Spleen (tissue), 11 donors: ENCODE data around the gene CEP128. TPM values are rescaled to one million over a fixed set of nuclear protein-coding genes. Genes with fewer than 3 reads are reported as not detected.

Experiments used
- DNase-seq: peaks from one replicate; pipeline ENCODE4 v3.0.0-alpha.2; 2020
- H3K27ac ChIP-seq, 8 donors: fragments of 200-600 bp; sonication (generic) in 7 of 8; 1 replicate in 4 of 8; 2 replicates in 4 of 8; pipeline versions ENCODE4 v1.5.0 to v1.8.0; 2016 to 2021; ENCODE audit warnings: inconsistent platforms in 4 of 8, mild to moderate bottlenecking in 4 of 8, moderate library complexity in 1 of 8
- H3K27me3 ChIP-seq, 7 donors: fragments of 200-600 bp; sonication (generic) in 6 of 7; replicated peaks in 1 of 7; 1 replicate in 4 of 7; 2 replicates in 3 of 7; pipeline versions ENCODE4 v1.5.0 to v1.8.0; 2016 to 2021; ENCODE audit warnings: inconsistent platforms in 3 of 7, mild to moderate bottlenecking in 1 of 7
- H3K36me3 ChIP-seq, 6 donors: fragments of 200-600 bp; sonication (generic) in 5 of 6; 1 replicate in 4 of 6; 2 replicates in 2 of 6; pipeline versions ENCODE4 v1.5.0 to v1.8.0; 2016 to 2021; ENCODE audit warnings: inconsistent platforms in 2 of 6
- H3K4me1 ChIP-seq, 6 donors: fragments of 200-600 bp; sonication (generic) in 5 of 6; 1 replicate in 3 of 6; 2 replicates in 3 of 6; pipeline versions ENCODE4 v1.5.0 to v1.8.0; 2016 to 2021; ENCODE audit warnings: inconsistent platforms in 3 of 6
- H3K4me3 ChIP-seq, 8 donors: fragments of 200-600 bp; sonication (generic) in 7 of 8; 1 replicate in 4 of 8; 2 replicates in 4 of 8; pipeline versions ENCODE4 v1.5.0 to v1.8.0; 2016 to 2021; ENCODE audit warnings: inconsistent platforms in 4 of 8, mild to moderate bottlenecking in 4 of 8, moderate library complexity in 2 of 8
- H3K9me3 ChIP-seq, 8 donors: fragments of 200-600 bp; sonication (generic) in 7 of 8; 1 replicate in 4 of 8; 2 replicates in 4 of 8; pipeline versions ENCODE4 v1.5.0 to v1.8.0; 2016 to 2021; ENCODE audit warnings: inconsistent platforms in 4 of 8
- CTCF ChIP-seq, 11 experiments: fragments of 200-600 bp in 7 of 11; fragments of 450-650 bp in 4 of 11; sonication (generic) in 4 of 11; IDR thresholded peaks in 8 of 11; conservative IDR thresholded peaks in 3 of 11; 1 replicate in 7 of 11; 2 replicates in 4 of 11; pipeline versions ENCODE4 v1.4.0 to v1.8.0; 2016 to 2021; ENCODE audit warnings: antibody characterized with exemption in 11 of 11, inconsistent platforms in 4 of 11, mild to moderate bottlenecking in 1 of 11
- POLR2A ChIP-seq, 3 donors: fragments of 450-650 bp; IDR thresholded peaks; one replicate each; pipeline ENCODE4 v1.5.1; 2017; ENCODE audit warnings: antibody characterized with exemption in 3 of 3, mild to moderate bottlenecking in 1 of 3
- POLR2AphosphoS5 ChIP-seq, 3 donors: sonication (generic); formaldehyde crosslinking; IDR thresholded peaks; one replicate each; pipeline ENCODE4 v1.5.1; 2017; ENCODE audit warnings: antibody characterized with exemption in 3 of 3
- WGBS, 5 donors: extraction: QIAGEN DNeasy Blood & Tissue Kit in 3 of 5; methylation state at CpG; one replicate each; pipeline versions ENCODE4 v1.1.5 to v1.1.7; 2013 to 2018; 5-methylcytosine and 5-hydroxymethylcytosine counted together
- intact Hi-C: fragments of 100-400 bp; cut with DNase I; formaldehyde crosslinking; loops from one replicate; pipeline ENCODE4 v1.15.0; 2023; ENCODE audit warnings: low total_unique reads
- polyA plus RNA-seq, 3 donors: library from polyadenylated mRNA; stranded (reverse); fragments of 200-250 nt; gene quantifications; one replicate each; pipeline ENCODE4 v1.2.1, GENCODE V29; 2013
- total RNA-seq, 7 donors: library from RNA; depleted of rRNA in 3 of 7; stranded (reverse); fragments of >200 nt in 3 of 7; fragmentation: NEBNext Ultra II Directional in 4 of 7; extraction: Animal tissue kit (Norgen Biotek cat#: 25700) in 4 of 7; gene quantifications; one replicate each; pipeline versions ENCODE4 v1.1.0 to v1.2.1, GENCODE V29; 2016 to 2021
- donor health status: healthy with polysubstance abuse.
- donor health status: DM: no; HTN: no; CAD: no; lungs with moderate emphysema.
- donor health status: DM: no; HTN: no; CAD: no.
- donor health status: Bipolar disorder and iron deficiency.
- donor health status: healthy.
- donor health status: DM: no; HTN: no; CAD: no.
- donor health status: DM: yes; HTN: yes; CAD: no.

The CEP128 gene
- total and polyA plus RNA-seq, 10 donors: 1.5 to 34.2 (median 15.7) TPM

- H3K27me3 ChIP-seq: no peaks in the 10 kb centered on the region
- H3K4me1 ChIP-seq: no peaks in the 10 kb centered on the region
- 94 to 98% (median 95%) methylated on average over 3 of the region's 3 CpGs for WGBS, 5 donors
- no peak overlapping the region for H3K4me3 ChIP-seq
- H3K27ac ChIP-seq: no peak overlapping the region
- no peaks in the 10 kb centered on the region for H3K9me3 ChIP-seq
- TF ChIP-seq CTCF (IDR thresholded peaks at IDR 0.05 in 8 of 11, conservative IDR thresholded peaks at IDR 0.05 in 3 of 11) (no peak), POLR2A (IDR thresholded peaks at IDR 0.05) (no peak), POLR2AphosphoS5 (IDR thresholded peaks at IDR 0.05) (no peak)
- DNase-seq: no peak
- H3K36me3 ChIP-seq: no peaks in the 10 kb centered on the region
- intact Hi-C loops: no loop called here
Observed at GRCh38 chr14:80570930-80571298, 370.6 kb downstream of the CEP128 start.

- TF ChIP-seq CTCF (IDR thresholded peaks at IDR 0.05 in 8 of 11, conservative IDR thresholded peaks at IDR 0.05 in 3 of 11) (no peak), POLR2AphosphoS5 (IDR thresholded peaks at IDR 0.05) (no peak), POLR2A (IDR thresholded peaks at IDR 0.05) (no peak)
- H3K27ac ChIP-seq: no peak overlapping the region
- H3K4me3 ChIP-seq: no peak overlapping the region
- WGBS, 5 donors: 71 to 93% (median 84%) methylated on average over 6 of the region's 6 CpGs
- intact Hi-C loops: no loop called here
- no peaks in the 10 kb centered on the region for H3K27me3 ChIP-seq
- no peaks in the 10 kb centered on the region for H3K9me3 ChIP-seq
- H3K36me3 ChIP-seq: no peaks in the 10 kb centered on the region
- no peak for DNase-seq
- no peaks in the 10 kb centered on the region for H3K4me1 ChIP-seq
Observed at GRCh38 chr14:80567905-80568536, 373.5 kb downstream of the CEP128 start.

- no peaks in the 10 kb centered on the region for H3K4me1 ChIP-seq
- no peaks in the 10 kb centered on the region for H3K36me3 ChIP-seq
- no peak for TF ChIP-seq POLR2A (IDR thresholded peaks at IDR 0.05)
- TF ChIP-seq POLR2AphosphoS5 (IDR thresholded peaks at IDR 0.05): no peak
- no peak for TF ChIP-seq CTCF (IDR thresholded peaks at IDR 0.05 in 8 of 11, conservative IDR thresholded peaks at IDR 0.05 in 3 of 11)
- H3K9me3 ChIP-seq: no peaks in the 10 kb centered on the region
- WGBS, 5 donors: 83 to 93% (median 87%) methylated on average over 5 of the region's 5 CpGs
- H3K4me3 ChIP-seq: no peak overlapping the region
- no peak overlapping the region for H3K27ac ChIP-seq
- intact Hi-C loops: no loop called here
- H3K27me3 ChIP-seq: no peaks in the 10 kb centered on the region
- DNase-seq: no peak
Observed at GRCh38 chr14:80565001-80565400, 376.5 kb downstream of the CEP128 start.

- TF ChIP-seq CTCF (IDR thresholded peaks at IDR 0.05 in 8 of 11, conservative IDR thresholded peaks at IDR 0.05 in 3 of 11) (no peak), POLR2AphosphoS5 (IDR thresholded peaks at IDR 0.05) (no peak), POLR2A (IDR thresholded peaks at IDR 0.05) (no peak)
- Histone ChIP-seq H3K4me3 (no peak overlapping the region), H3K27me3 (no peaks in the 10 kb centered on the region), H3K9me3 (no peaks in the 10 kb centered on the region), H3K36me3 (no peaks in the 10 kb centered on the region), H3K4me1 (no peaks in the 10 kb centered on the region), H3K27ac (no peak overlapping the region)
- DNase-seq: no peak
- intact Hi-C loops: no loop called here
Observed at GRCh38 chr14:80564051-80564450, 377.5 kb downstream of the CEP128 start.
